Small intestine (tissue), 7 donors: ENCODE measurements around the gene NKAIN2. TPM values are rescaled to one million over a fixed set of nuclear protein-coding genes. Genes with fewer than 3 reads are reported as not detected.
"Not testable (repeated sequence)": the region's sequence is repeated elsewhere in the genome, so short reads cannot be mapped to it uniquely, and the experiment has no call there.

Experiments
- DNase-seq, 2 donors: peaks; one replicate each; pipeline versions ENCODE4 v3.0.0 to v3.0.0-alpha.2; 2013
- FAIRE-seq: peaks from 2 replicates; lab custom pipeline; 2012; peaks lifted over from hg19 to GRCh38; lab: Jason Lieb, UNC
- H3K27ac ChIP-seq, 3 donors: one replicate each; pipeline ENCODE4 v1.5.1; 2013; ENCODE audit warnings: low read length in 2 of 3, mild to moderate bottlenecking in 2 of 3, control low read depth in 1 of 3, inconsistent platforms in 1 of 3, low read depth in 1 of 3, moderate library complexity in 1 of 3
- H3K27me3 ChIP-seq, 3 donors: one replicate each; pipeline ENCODE4 v1.6.1; 2013; ENCODE audit warnings: low read length in 3 of 3, inconsistent platforms in 1 of 3; ENCODE audit not compliant: control insufficient read depth in 3 of 3, insufficient read depth in 3 of 3
- H3K36me3 ChIP-seq, 3 donors: one replicate each; pipeline ENCODE4 v1.6.1; 2013; ENCODE audit warnings: low read length in 3 of 3, inconsistent platforms in 1 of 3, low read depth in 1 of 3, mild to moderate bottlenecking in 1 of 3, moderate library complexity in 1 of 3; ENCODE audit not compliant: control insufficient read depth in 3 of 3, insufficient read depth in 2 of 3
- H3K4me1 ChIP-seq, 3 donors: one replicate each; pipeline ENCODE4 v1.6.1; 2013; ENCODE audit warnings: low read length in 2 of 3, inconsistent platforms in 1 of 3, low read depth in 1 of 3, mild to moderate bottlenecking in 1 of 3, moderate library complexity in 1 of 3; ENCODE audit not compliant: control insufficient read depth in 3 of 3, insufficient read depth in 2 of 3
- H3K4me3 ChIP-seq, 3 donors: one replicate each; pipeline ENCODE4 v1.5.1; 2013; ENCODE audit warnings: low read length in 3 of 3, control low read depth in 1 of 3, inconsistent platforms in 1 of 3, low read depth in 1 of 3, mild to moderate bottlenecking in 1 of 3, moderate library complexity in 1 of 3
- H3K9me3 ChIP-seq, 2 donors: one replicate each; pipeline ENCODE4 v1.6.1; 2013; ENCODE audit warnings: low read depth in 1 of 2, low read length in 1 of 2; ENCODE audit not compliant: control insufficient read depth in 2 of 2, insufficient read depth in 1 of 2
- WGBS, 3 donors: extraction: QIAGEN DNeasy Blood & Tissue Kit; methylation state at CpG; one replicate each; pipeline ENCODE4 v1.1.7; 2013; 5-methylcytosine and 5-hydroxymethylcytosine counted together
- polyA plus RNA-seq, 4 donors: library from polyadenylated mRNA; stranded (reverse) in 3 of 4; unstranded in 1 of 4; fragments of 200-250 nt in 3 of 4; fragments of 120-200 nt in 1 of 4; gene quantifications; one replicate each; pipeline versions ENCODE4 v1.2.1 to v1.2.3, GENCODE V29; 2013
- donor health status: healthy with polysubstance abuse.
- donor health status: control.
- donor health status: control.
- donor health status: Bipolar disorder and iron deficiency.
- donor health status: healthy.

The NKAIN2 gene
- polyA plus RNA-seq, 4 donors, result 0.16 to 1.4 (median 0.19) TPM; not detected in 1

DNA sequence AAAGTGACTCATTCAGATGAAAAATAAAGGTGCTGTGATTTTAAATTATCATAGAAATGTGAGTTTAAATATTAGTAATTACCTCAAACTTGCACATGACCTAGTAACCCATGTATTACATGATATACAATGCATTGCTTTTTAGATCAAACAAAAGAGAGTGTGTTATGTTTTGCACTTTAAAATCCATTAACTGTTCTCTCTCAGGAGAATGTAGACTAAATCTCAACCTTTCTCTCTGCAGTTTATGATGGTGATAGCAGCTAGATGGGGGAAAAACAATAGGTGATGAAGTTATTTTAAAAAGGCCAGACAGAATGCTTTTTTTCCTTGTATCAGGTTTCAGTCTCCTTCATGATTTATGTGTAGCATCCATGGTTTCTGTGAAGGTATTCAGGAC lies 754.2 kb downstream of the NKAIN2 start:
- FAIRE-seq, result no peak
- Histone ChIP-seq H3K4me1 (no peaks in the 10 kb centered on the region), H3K36me3 (no peaks in the 10 kb centered on the region), H3K4me3 (no peak overlapping the region), H3K9me3 (no peaks in the 10 kb centered on the region), H3K27ac (no peak overlapping the region), H3K27me3 (no peaks in the 10 kb centered on the region)
- no peak for DNase-seq

DNA sequence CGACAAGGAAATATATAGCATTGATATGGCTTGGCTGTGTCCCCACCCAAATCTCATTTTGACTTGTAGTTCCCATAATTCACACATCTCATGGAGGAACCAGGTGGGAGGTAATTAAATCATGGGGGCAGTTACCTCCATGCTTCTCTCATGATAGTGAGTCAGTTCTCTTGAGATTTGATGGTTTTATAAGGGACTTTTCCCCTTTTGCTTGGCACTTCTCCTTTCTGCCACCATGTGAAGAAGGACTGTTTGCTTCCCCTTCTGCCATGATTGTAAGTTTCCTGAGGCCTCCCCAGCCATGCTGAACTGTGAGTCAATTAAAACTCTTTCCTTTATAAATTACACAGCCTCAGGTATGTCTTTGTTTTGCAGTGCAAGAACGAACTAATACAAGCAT lies 756.4 kb downstream of the NKAIN2 start:
- not testable (repeated sequence) for H3K9me3 ChIP-seq, H3K27ac ChIP-seq, H3K4me3 ChIP-seq, H3K4me1 ChIP-seq, H3K27me3 ChIP-seq, DNase-seq, H3K36me3 ChIP-seq, FAIRE-seq
- WGBS, 3 donors, result 75 to 83% (median 78%) methylated on average over 2 of the region's 2 CpGs

DNA sequence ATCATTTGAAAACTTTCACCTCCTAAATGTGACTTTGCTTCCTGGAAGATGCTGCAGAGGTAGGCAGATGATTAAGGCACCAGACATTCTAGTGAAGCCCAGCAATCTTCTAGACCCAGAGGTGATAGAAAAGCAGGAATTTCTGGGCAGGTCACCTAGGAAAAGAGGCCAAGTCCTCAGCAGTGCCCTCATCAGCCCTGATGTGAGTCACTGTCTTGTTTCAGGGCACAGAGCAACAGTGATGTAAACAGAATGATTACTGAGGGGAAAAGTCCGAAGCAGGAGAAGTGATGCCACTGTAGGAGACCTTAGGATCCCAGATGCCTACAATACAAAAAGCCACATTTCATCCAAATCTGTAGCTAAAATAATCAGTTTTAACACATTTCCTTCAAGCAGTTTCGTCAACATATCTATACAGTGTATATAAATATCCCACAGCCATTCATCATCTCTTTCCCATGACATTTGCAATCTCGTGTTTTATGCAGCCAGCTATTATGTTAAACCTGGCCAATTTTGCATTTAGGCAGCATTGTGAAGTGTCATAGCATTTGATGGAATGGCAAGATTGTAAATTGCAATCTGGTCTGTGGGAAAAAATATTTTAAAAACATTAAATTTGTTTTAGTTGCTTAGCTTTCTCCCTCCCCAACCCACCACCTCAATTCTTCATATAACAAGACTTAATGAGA lies 757.4 kb downstream of the NKAIN2 start:
- Histone ChIP-seq H3K4me1 (no peaks in the 10 kb centered on the region), H3K9me3 (peaks cover 0 to 3% of the 10 kb centered on the region in 2 donors), H3K36me3 (no peaks in the 10 kb centered on the region), H3K27me3 (no peaks in the 10 kb centered on the region), H3K27ac (no peak overlapping the region), H3K4me3 (no peak overlapping the region)
- DNase-seq, result no peak
- FAIRE-seq, result no peak
- 52 to 53% (median 52%) methylated on average over 3 of the region's 3 CpGs for WGBS, 3 donors

DNA sequence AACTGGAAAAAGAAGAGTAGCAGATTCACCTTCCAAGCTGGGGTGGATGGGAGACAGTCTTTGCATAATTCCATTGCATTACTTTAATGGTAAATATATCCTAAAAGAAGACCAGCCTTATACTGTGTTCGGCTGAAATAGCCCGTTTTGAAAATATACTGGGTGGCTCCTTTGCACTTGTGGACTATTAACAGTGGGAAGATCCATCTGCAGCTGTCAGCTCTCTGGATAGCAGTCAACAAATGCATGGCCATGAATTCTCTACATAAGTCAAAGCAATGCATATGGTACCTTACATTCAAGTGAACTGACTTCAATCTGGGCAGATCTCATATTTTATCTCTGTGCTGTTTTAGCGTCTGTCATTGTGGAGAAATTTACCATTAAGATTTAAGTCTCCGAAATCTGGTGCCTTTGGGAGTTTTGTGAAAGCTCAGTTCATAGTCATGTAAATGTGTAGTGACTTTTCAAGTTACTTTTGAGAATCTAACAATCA lies 758.0 kb downstream of the NKAIN2 start:
- Histone ChIP-seq H3K4me1 (no peaks in the 10 kb centered on the region), H3K9me3 (peaks cover 0 to 3% of the 10 kb centered on the region in 2 donors), H3K36me3 (no peaks in the 10 kb centered on the region), H3K27ac (no peak overlapping the region), H3K4me3 (no peak overlapping the region), H3K27me3 (no peaks in the 10 kb centered on the region)
- no peak for DNase-seq
- no peak for FAIRE-seq
- WGBS, 3 donors, result 77 to 83% (median 80%) methylated on average over 4 of the region's 4 CpGs

DNA sequence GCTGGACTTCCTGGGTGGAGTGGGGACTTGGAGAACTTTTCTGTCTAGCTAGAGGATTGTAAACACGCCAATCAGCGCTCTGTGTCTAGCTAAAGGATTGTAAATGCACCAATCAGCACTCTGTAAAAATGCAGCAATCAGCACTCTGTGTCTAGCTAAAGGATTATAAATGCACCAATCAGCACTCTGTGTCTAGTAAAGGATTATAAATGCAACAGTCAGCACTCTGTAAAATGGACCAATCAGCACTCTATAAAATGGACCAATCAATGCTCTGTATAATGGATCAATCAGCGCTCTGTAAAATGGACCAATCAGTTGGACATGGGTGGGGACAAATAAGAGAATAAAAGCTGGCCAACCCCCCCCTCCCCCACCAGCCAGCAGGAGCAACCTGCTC lies 760.5 kb downstream of the NKAIN2 start:
- 87 to 90% (median 89%) methylated on average over 3 of the region's 3 CpGs for WGBS, 3 donors
- H3K36me3 ChIP-seq, H3K4me3 ChIP-seq, H3K4me1 ChIP-seq, H3K9me3 ChIP-seq, FAIRE-seq, H3K27me3 ChIP-seq, H3K27ac ChIP-seq, DNase-seq: not testable (repeated sequence)

DNA sequence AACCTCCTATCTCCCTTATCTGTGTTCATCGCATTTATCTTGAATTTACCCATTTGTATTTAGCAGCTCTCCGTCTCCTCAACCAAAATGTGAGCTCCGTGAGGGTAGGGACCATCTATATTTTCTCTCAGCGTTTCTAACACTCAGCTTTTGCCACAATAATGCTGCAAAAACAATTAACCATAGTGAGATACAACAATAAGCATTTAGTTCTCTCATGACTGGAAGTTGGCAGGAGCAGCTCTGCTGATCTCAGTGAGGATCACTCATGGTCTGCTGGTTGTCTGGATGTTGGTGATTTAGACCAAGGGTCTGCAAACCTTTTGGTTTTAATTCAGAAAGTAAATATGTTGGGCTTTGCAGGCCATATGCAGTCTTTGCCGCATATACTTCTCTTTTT lies 763.7 kb downstream of the NKAIN2 start:
- WGBS, 3 donors, result 73 to 84% (median 75%) methylated on average over 5 of the region's 5 CpGs
- DNase-seq, result no peak
- Histone ChIP-seq H3K27ac (no peak overlapping the region), H3K27me3 (no peaks in the 10 kb centered on the region), H3K4me1 (no peaks in the 10 kb centered on the region), H3K4me3 (no peak overlapping the region), H3K36me3 (no peaks in the 10 kb centered on the region), H3K9me3 (peaks cover 0 to 7% of the 10 kb centered on the region in 2 donors)
- FAIRE-seq, result no peak

DNA sequence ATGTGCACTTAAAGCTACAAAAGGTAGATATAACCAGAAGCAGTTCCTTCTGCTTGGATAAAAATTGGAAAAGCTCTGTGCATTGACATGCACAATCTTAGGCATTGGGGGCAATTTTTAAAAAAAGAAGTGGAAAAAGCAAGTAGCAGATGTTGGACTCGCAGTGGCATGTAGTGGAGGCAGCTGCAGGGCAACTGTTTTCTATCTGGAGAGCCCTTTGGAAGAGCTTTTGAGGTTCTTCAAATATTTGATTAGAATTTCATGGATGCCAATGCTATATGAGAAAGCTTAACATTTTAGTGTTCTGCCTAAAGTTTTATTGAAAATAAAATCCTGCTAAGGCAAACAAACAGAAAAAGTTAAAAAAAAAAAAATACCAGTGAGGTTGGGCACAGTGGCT lies 770.3 kb downstream of the NKAIN2 start:
- Histone ChIP-seq H3K4me3 (no peak overlapping the region), H3K4me1 (no peaks in the 10 kb centered on the region), H3K27me3 (no peaks in the 10 kb centered on the region), H3K9me3 (peaks cover 0 to 4% of the 10 kb centered on the region in 2 donors), H3K27ac (no peak overlapping the region), H3K36me3 (no peaks in the 10 kb centered on the region)
- WGBS, 3 donors, result 43 to 73% (median 61%) methylated on average over 1 of the region's 1 CpG
- no peak for DNase-seq
- no peak for FAIRE-seq

DNA sequence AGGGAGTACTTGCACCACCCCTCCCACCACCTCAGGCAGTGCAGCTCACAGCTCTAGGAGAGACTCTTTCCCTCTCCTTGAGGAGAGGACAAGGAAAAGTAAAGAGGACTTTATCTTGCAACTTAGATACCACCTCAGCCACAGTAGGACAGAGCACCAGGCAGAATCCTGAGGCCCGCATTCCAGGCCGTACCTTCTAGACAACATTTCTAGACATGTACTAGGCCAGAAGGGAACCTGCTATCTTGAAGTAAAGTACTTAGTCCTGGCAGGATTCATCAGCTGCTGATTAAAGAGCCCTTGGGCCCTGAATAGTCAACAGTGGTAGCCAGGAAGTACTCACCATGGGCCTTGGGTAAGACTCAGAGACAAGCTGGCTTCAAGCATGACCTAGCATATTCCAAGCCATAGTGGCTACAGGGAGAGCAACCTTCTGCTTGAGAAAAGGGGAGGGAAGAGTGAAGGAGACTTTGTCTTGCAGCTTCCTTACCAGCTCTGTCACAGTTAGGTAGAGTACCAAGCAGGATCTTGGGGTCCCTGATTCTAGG lies 774.1 kb downstream of the NKAIN2 start:
- H3K36me3 ChIP-seq, result no peaks in the 10 kb centered on the region
- no peak overlapping the region for H3K27ac ChIP-seq
- FAIRE-seq (no peak), DNase-seq (no peak)
- no peaks in the 10 kb centered on the region for H3K27me3 ChIP-seq
- H3K9me3 ChIP-seq, result no peaks in the 10 kb centered on the region
- WGBS, 3 donors, result 93 to 100% (median 93%) methylated on average over 2 of the region's 2 CpGs
- H3K4me3 ChIP-seq, result no peak overlapping the region
- H3K4me1 ChIP-seq, result no peaks in the 10 kb centered on the region
